Occipital lobe (tissue), 2 donors: ENCODE results near the gene LRTM2. TPM values are rescaled to one million over a fixed set of nuclear protein-coding genes. Genes with fewer than 3 reads are reported as not detected.

Source experiments
- DNase-seq: peaks from one replicate; lab custom pipeline; 2025; lab: John Stamatoyannopoulos, UW
- total RNA-seq: library from RNA; depleted of rRNA; stranded (reverse); fragments of >200 nt; gene quantifications from one replicate; pipeline ENCODE4 v1.2.3, GENCODE V29; 2014

Gene LRTM2
- total RNA-seq, 1 donor from 2014 or later: 4.5 TPM

GRCh38 chr12:1842183-1842904, 22.0 kb downstream of the LRTM2 start:
- DNase-seq: no peak

- no peak for DNase-seq
These were observed 22.7 kb downstream of the LRTM2 start for GRCh38 chr12:1842905-1843640.

DNA sequence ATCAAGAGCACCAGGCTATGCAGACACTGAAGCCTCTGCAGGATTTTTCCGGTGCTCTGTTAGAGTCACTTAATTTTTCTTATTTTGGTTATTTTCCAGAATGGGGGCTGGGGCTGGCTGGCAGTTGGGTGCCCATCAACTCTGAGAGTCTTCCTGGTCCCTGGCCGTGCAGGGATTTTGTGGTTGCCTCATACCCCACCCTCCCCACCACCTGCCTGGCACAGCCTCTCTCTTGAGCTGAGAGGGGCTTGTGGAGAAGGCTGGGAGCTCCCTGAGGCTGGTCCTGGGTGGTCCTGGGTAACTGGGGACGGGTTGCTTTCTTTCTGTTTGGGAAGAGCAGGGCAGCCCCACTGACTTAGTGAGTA, 23.3 kb downstream of the LRTM2 start:
- no peak for DNase-seq

- DNase-seq: no peak
These were observed 23.9 kb downstream of the LRTM2 start for GRCh38 chr12:1844223-1844622.

- DNase-seq: no peak
These were observed 24.5 kb downstream of the LRTM2 start for GRCh38 chr12:1844661-1845409.

- DNase-seq: no peak
These were observed 25.1 kb downstream of the LRTM2 start for GRCh38 chr12:1845427-1845826.

DNA sequence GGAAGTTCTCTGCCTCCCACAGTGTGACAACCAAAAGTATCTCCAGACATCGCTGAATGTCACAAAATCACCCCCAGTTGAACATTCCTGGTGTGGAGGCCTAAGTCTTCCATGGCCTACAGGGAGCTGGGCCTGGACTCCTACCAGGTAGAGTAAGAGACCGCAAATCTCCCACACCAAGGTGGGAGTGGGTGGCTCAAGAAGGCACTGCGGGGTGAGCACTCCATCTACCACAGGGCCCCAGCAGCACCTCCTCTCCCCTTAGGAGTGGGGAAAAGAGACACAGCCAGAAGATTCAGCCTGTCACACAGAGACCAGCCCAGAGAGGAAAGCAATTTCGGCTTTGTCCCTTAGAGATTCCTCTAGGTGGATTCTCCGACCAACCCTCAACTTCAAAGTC, 25.5 kb downstream of the LRTM2 start:
- no peak for DNase-seq

DNA sequence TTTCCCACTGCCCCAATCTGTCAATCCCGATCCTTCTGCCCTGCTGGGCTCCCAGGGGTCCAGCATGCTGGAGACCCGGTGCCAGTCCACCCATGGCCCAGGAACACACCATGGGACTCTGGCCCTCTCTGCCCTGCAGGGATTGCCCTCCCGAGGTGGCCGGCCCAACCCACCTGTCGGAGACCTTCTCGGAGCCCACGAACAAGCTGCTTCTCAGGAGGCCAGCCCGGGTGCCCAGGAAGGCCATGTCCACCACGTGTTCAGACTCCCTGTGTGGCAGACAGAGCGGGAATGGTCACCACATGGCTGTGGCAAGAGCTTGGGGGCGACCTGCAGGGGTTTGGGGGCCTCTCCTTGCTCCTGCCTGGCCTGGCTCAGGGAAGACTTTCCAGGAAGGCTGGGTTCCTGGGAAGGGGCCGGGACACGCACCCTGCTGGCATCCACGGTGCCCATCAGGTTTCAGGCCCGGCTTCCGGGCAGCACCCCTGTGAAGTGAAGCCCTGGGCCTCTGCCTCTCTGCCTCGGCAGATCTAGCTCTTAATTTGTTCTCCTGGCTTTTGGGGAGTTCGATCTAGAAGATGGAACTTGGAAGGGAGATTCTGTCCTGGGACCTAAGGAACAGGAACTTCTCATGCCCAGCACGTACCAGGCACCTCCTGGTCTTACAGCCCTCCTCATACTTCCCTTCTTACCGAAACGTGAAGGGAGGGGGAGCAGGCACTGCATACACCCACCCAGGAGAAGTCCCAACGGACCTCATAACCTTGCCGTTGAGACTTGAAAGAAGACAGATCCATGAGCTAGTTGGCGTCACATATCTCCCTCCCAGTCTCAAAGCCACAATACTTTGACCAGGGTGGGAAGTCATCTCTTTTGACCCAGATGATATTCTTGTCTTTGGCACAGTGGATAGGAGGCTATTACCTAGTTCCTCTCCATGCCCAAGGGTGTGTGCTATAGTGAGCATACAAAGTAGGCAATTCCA, 26.3 kb downstream of the LRTM2 start:
- no peak for DNase-seq

DNA sequence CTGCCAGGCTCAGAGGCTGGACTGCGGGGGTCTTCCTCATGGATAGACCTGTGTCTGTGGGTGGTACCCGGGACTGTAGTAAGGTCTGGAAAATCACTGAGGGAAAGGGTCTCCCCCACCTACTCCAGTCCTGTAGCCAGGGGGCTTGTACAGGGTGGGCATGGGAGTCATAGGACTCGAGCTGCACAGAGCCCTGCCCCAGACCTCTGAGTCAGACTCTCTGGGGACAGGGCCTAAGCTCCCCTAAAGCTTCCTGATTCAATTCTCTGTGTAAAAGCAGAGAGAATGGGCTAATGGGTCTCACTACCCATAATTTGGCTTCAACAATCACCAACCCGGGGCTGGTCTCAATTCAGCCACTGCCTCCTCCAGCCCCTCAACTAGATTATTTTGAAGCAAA, 27.0 kb downstream of the LRTM2 start:
- no peak for DNase-seq

DNA sequence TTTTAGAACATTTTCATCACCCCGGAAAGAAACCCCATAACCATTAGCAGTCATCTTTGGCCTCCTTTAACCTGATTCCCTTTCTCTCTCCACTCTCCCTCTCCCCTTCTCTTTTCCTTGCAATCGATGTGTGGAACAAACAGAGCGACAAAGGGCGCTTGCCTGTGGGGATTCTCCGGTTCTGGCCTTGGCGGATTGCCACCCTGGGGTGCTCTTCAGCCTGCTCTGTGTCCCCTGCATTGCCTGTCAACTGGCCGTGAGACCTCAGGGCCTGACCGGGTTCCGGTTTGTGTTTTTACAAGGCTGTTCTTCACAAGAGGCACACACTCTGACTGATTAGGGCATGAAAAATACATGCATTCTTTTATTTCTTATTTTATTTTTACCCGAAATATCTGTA, 27.8 kb downstream of the LRTM2 start:
- DNase-seq: no peak

DNA sequence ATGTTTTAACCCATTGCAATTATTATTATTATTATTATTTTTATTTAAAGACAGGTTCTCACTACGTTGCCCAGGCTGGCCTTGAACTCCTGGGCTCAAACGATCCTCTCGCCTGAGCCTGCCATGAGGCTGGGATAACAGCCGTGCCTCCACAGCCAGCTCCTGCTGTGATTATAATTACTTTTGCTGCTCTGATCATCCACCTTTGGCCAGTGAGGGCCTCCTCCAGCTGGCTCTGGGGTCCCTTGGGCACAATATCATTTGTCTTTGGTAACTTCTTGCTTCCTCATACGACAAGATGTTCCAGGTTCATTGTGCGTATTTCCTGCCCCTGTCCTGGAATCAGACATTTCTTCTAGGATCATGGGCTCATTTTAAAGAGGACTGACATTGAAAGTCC, 28.4 kb downstream of the LRTM2 start:
- no peak for DNase-seq

- DNase-seq: no peak
These were observed 30.9 kb downstream of the LRTM2 start for GRCh38 chr12:1851151-1851701.

DNA sequence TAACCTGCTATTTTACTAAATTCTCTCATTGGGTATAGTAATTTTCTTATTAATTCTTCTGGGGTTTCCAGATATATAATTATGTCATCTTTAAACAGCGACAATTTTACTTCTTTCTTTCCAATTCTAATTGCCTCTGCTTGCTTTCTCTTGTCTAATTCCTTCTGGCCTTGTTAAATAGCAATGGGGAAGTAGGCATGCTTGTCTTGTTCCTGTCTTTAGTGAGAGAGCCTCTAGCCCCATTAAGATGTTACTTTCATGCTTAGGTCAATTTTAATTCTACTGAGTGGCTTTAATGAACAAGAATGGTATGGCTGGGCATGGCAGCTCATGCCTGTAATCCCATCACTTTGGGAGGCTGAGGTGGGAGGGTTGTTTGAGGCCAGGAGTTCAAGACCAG, 31.7 kb downstream of the LRTM2 start:
- no peak for DNase-seq

DNA sequence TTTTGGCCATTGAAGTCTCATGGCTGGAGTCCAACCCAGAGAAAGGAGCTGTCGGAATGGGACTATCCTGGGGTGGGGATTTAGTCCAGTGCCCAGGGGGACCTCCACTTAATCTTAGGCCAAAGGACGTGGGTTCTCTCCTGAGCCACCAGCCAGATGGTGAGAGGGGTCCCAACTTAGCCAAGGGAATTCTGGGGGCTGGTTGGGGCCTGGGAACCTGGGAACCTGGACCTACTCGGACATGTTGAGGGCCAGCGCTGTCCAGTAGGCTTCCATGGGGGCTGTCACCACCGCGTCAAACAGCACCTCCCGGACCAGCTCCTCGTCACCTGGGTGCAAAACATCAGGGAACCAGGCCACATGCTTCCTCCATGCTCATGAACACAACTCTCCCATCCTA, 33.4 kb downstream of the LRTM2 start:
- no peak for DNase-seq

- DNase-seq: no peak
These were observed 34.9 kb downstream of the LRTM2 start for GRCh38 chr12:1855241-1855640.

DNA sequence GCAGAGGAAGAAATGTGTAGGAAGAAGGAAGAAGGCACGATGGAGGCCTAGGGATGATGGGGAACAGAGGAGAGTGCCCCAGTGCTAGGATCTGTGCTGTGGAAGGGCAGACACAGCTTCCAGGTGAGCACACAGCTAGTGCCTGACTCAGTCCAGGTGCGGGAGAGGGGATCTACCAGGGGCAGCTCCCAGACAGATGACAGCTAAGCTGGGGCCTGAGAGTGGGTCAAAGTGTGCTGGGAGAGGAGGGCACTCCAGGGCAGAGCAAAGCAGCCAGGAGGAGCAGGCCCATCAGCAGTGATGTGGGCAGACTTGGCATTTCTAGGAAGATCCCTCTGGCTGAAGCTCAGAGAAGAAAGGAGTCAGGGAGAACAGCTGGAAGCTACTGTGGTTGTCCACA, 36.7 kb downstream of the LRTM2 start:
- no peak for DNase-seq

GRCh38 chr12:1857821-1858220, 37.5 kb downstream of the LRTM2 start:
- DNase-seq: no peak

DNA sequence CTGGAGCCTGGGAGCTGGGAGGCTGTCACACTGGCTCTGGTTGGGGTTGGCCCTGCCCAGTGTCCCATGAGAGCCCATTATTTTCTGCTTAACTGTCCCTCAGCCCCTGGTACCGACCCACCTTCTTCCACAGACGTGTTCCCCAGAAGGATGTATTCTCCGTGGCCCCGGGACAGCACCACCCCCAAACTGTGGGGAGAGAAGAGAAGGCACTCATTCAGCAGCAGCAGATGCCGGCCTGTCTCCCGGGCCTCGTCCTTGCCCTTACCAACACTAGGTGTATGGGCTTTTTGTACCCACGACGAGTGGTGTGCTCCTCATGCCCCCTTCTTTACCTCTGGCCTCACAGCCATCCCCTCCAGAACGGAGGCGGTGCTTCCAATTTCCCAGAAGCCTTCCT, 38.1 kb downstream of the LRTM2 start:
- no peak for DNase-seq

- DNase-seq: no peak
These were observed 39.3 kb downstream of the LRTM2 start for GRCh38 chr12:1859643-1860042.

- no peak for DNase-seq
These were observed 42.6 kb downstream of the LRTM2 start for GRCh38 chr12:1862973-1863372.

DNA sequence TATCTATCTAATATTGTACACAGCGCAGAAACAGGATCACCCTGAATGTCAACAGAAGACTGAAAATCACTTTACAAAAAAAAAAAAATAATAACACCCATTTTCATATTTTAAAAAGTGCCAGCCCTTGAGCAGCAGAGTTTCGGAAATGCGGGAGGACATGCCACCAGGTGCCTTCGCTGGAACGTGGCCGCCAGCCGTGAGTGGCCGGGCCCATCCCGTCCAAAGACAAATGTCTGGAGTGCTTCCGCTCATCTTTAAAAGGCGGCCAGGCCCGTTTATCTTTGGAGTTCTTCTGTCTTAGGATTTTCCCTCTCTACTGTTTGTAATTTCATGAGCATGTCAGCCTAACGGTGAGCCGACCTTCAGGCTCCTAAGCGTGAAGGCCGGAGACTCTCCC, 43.5 kb downstream of the LRTM2 start:
- no peak for DNase-seq
